Measurements from ENCODE around the gene ZC2HC1C. TPM values are rescaled to one million over a fixed set of nuclear protein-coding genes. Genes with fewer than 3 reads are reported as not detected.

The ZC2HC1C gene
- total and polyA plus RNA-seq, 9 of the 15 experiments (the other 6 are each of a cell fraction or from before 2014, with no cell fraction given) = 6.3 to 9.2 (median 7.7) TPM

GRCh38 chr14:75023108-75023507 lies 46.3 kb upstream of the ZC2HC1C start (continued):
- no peak for TF ChIP-seq SMAD2 (IDR thresholded peaks at IDR 0.05; ENCODE audit: low read depth, low read length)
- no peak for TF ChIP-seq FOXK1 (CRISPR knock-in tag; IDR thresholded peaks at IDR 0.05; ENCODE audit: borderline replicate concordance)
- TF ChIP-seq SAP30 (IDR thresholded peaks at IDR 0.05; ENCODE audit: borderline replicate concordance, insufficient read depth, low read depth, low read length, poor library complexity, severe bottlenecking) = no peak
- no peak for TF ChIP-seq NFXL1 (CRISPR knock-in tag; IDR thresholded peaks at IDR 0.05)

- peak overlapping the region; percentile 74 for H3K27ac ChIP-seq (ENCODE audit: extremely low read depth, low read depth, low read length)
- H3K4me3 ChIP-seq = no peak overlapping the region
- DNase-seq (ENCODE audit: extremely low read depth in 1 of 4, low spot score in 3 of 4) (peak in 2 of 4 experiments; percentile 53 to 72), ATAC-seq (peak; percentile 96), FAIRE-seq (peak; percentile 94)
- POLR2A ChIA-PET = interaction anchor here (0.9 to 1.8 kb wide), 5 partner anchors 11 to 164 kb away, joined by 3 to 7 read pairs (median 3); partner anchors contain the start of gene ZC2HC1C
- peaks cover 0 to 19% of the 10 kb centered on the region in 2 experiments; a peak in 3 of 5 replicates for H3K4me1 ChIP-seq (replicated peaks in 1 of 2; ENCODE audit: control insufficient read depth in 2 of 2, insufficient read depth in 2 of 2, low read length in 2 of 2)
- no TSS peak for BruUV-seq (replicated peaks)
- no peaks in the 10 kb centered on the region for H3K9me1 ChIP-seq (ENCODE audit: control insufficient read depth, insufficient read depth, low read length)
- peak overlapping the region; percentile 60 for H3K4me2 ChIP-seq (ENCODE audit: insufficient read depth, low read length)
- 0% methylated on average over 4 of the region's 4 CpGs for WGBS (ENCODE audit: insufficient coverage, low coverage, missing lambda C conversion rate)
- no peaks in the 10 kb centered on the region for H3K27me3 ChIP-seq (ENCODE audit: control insufficient read depth in 2 of 2, insufficient read depth in 2 of 2, low read length in 2 of 2)
- no peaks in the 10 kb centered on the region for H4K20me1 ChIP-seq (replicated peaks; ENCODE audit: control insufficient read depth, insufficient read depth, low read length)
- intact Hi-C loops (cut with micrococcal nuclease) = no loop called here
- H3K9ac ChIP-seq (ENCODE audit: insufficient read depth in 1 of 2, low read depth in 2 of 2, low read length in 2 of 2) = 0 out of 4 replicates have a peak overlapping the region, but pooled peaks of 1 of the 2 experiments have one; percentile 14
- in situ Hi-C loops (cut with MboI) = no loop called here
- H3K9me3 ChIP-seq (replicated peaks; ENCODE audit: control insufficient read depth, insufficient read depth, low read depth, low read length) = no peaks in the 10 kb centered on the region
- peaks cover 38% of the 10 kb centered on the region; the same call in 2 of the 3 replicates for H3K36me3 ChIP-seq (ENCODE audit: control insufficient read depth, insufficient read depth, low read length)
- no peaks in the 10 kb centered on the region for H3K79me2 ChIP-seq (ENCODE audit: control insufficient read depth, insufficient read depth, low read length)
- 0 out of 2 replicates have a peak overlapping the region, but pooled peaks have one; percentile 47 for H2AFZ ChIP-seq (ENCODE audit: low read depth, low read length)
- CTCF ChIA-PET (ENCODE audit: low intra/inter-chr PET ratio) = no interaction called here
- TF ChIP-seq NCOA2 (IDR thresholded peaks at IDR 0.05; ENCODE audit: partially characterized antibody in 2 of 2) = no peak
- peak; percentile 94 for TF ChIP-seq DPF2 (IDR thresholded peaks at IDR 0.05)
- TF ChIP-seq ZFP36 (IDR thresholded peaks at IDR 0.05; ENCODE audit: low read depth, low read length, partially characterized antibody) = no peak
- TF ChIP-seq ZNF592 (IDR thresholded peaks at IDR 0.05) = peak; percentile 78; the same call in 1 of the 2 replicates
- TF ChIP-seq ARID2 (IDR thresholded peaks at IDR 0.05) = 0 out of 2 replicates have a peak, but pooled peaks have one; percentile 24
- no peak for TF ChIP-seq GABPB2 (CRISPR knock-in tag; conservative IDR thresholded peaks at IDR 0.05)
- no peak for TF ChIP-seq ZNF133 (CRISPR knock-in tag; IDR thresholded peaks at IDR 0.05)
- TF ChIP-seq TRIM24 (IDR thresholded peaks at IDR 0.05) = peak; percentile 35 to 63; a peak in 1 of 4 replicates
- peak; percentile 62; the same call in 1 of the 2 replicates for TF ChIP-seq TOE1 (IDR thresholded peaks at IDR 0.05; ENCODE audit: borderline replicate concordance)
- no peak for TF ChIP-seq TOE1 (CRISPR knock-in tag; IDR thresholded peaks at IDR 0.05; ENCODE audit: borderline replicate concordance, low read depth)
- TF ChIP-seq L3MBTL2 (IDR thresholded peaks at IDR 0.05) = peak; percentile 30; the same call in 1 of the 2 replicates
- TF ChIP-seq CREM (IDR thresholded peaks at IDR 0.05; ENCODE audit: low read depth) = peak; percentile 66
- peak; percentile 20 to 42; a peak in 1 of 4 replicates for TF ChIP-seq FOXK2 (conservative IDR thresholded peaks at IDR 0.05 in 1 of 2, IDR thresholded peaks at IDR 0.05 in 1 of 2; ENCODE audit: low read depth in 2 of 2)
- 0 out of 4 replicates have a peak, but pooled peaks of 1 of the 2 experiments have one; percentile 15 for TF ChIP-seq RCOR1 (IDR thresholded peaks at IDR 0.05; ENCODE audit: borderline replicate concordance in 1 of 2, low read depth in 2 of 2, low read length in 2 of 2)
Observed at GRCh38 chr14:75025082-75025481, 44.4 kb upstream of the ZC2HC1C start.

Measured in K562 (cell line).